Esophagus squamous epithelium (tissue), 4 donors: Measurements from ENCODE around the gene CDR2L.

ENCODE experiments used
- POLR2A ChIP-seq, 4 donors: fragments of 450-650 bp; IDR thresholded peaks; one replicate each; pipeline ENCODE4 v1.6.1; 2017; ENCODE audit warnings: antibody characterized with exemption in 4 of 4, mild to moderate bottlenecking in 4 of 4, moderate library complexity in 3 of 4
- TF ChIP-seq, protein P1 (sequence below), 6 experiments: fragments of 450-650 bp in 4 of 6; fragments of 200-600 bp in 2 of 6; sonication (generic) in 2 of 6; IDR thresholded peaks; one replicate each; pipeline ENCODE4 v1.5.1; 2016 to 2019; ENCODE audit warnings: antibody characterized with exemption in 6 of 6, mild to moderate bottlenecking in 4 of 6, moderate library complexity in 4 of 6

DNA sequence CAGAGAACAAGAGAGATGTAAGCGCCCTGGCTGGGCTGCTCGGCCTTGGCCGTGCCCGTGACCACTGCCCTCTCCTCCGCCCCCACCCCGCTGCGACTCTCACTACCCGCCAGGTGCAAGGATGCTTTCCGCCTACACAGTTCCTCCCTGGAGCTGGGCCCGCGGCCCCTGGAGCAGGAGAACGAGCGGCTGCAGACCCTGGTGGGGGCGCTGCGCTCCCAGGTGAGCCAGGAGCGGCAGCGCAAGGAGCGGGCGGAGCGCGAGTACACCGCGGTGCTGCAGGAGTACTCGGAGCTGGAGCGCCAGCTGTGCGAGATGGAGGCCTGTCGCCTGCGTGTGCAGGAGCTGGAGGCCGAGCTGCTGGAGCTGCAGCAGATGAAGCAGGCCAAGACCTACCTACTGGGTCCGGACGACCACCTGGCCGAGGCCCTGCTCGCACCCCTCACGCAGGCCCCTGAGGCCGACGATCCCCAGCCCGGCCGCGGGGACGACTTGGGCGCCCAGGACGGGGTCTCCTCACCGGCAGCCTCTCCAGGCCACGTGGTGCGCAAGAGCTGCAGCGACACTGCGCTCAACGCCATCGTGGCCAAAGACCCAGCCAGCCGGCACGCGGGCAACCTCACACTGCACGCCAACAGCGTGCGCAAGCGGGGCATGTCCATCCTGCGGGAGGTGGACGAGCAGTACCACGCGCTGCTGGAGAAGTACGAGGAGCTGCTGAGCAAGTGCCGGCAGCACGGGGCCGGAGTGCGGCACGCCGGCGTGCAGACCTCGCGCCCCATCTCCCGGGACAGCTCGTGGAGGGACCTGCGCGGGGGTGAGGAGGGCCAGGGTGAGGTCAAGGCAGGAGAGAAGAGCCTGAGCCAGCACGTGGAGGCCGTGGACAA lies 15.9 kb downstream of the CDR2L start:
- TF ChIP-seq, protein P1, sequence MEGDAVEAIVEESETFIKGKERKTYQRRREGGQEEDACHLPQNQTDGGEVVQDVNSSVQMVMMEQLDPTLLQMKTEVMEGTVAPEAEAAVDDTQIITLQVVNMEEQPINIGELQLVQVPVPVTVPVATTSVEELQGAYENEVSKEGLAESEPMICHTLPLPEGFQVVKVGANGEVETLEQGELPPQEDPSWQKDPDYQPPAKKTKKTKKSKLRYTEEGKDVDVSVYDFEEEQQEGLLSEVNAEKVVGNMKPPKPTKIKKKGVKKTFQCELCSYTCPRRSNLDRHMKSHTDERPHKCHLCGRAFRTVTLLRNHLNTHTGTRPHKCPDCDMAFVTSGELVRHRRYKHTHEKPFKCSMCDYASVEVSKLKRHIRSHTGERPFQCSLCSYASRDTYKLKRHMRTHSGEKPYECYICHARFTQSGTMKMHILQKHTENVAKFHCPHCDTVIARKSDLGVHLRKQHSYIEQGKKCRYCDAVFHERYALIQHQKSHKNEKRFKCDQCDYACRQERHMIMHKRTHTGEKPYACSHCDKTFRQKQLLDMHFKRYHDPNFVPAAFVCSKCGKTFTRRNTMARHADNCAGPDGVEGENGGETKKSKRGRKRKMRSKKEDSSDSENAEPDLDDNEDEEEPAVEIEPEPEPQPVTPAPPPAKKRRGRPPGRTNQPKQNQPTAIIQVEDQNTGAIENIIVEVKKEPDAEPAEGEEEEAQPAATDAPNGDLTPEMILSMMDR (IDR thresholded peaks at IDR 0.05) = no peak
- TF ChIP-seq POLR2A (IDR thresholded peaks at IDR 0.05) = no peak
